AG04450 (cell line): ENCODE data around the gene MSL3B.

Experiments
- CTCF ChIA-PET: fragments of 300-600, 350-600 bp; formaldehyde crosslinking; extraction: SDS; loops from one replicate; lab custom pipeline; 2022; ENCODE audit warnings: antibody characterized with exemption, inconsistent platforms; lab: Charles Lee
- POLR2A ChIA-PET: fragments of 350-600 bp; formaldehyde crosslinking; extraction: SDS; loops from one replicate; lab custom pipeline; 2021; ENCODE audit warnings: antibody characterized with exemption, inconsistent platforms; lab: Yijun Ruan, JAX
- DNase-seq: peaks from one replicate; pipeline ENCODE4 v3.0.0-alpha.2; 2011; ENCODE audit warnings: low read depth, low spot score
- H3K27ac ChIP-seq: one replicate; pipeline ENCODE4 v1.5.1; 2012; ENCODE audit warnings: low read depth, low read length, control low read depth
- H3K27me3 ChIP-seq: one replicate; pipeline ENCODE4 v1.6.0; 2012; ENCODE audit warnings: low read length; ENCODE audit not compliant: control insufficient read depth, insufficient read depth
- H3K4me3 ChIP-seq: 2 replicates; pipeline ENCODE4 v1.5.1; 2011; ENCODE audit warnings: mild to moderate bottlenecking, low read depth, low read length, control low read depth
- H3K9me3 ChIP-seq: 2 replicates; pipeline ENCODE4 v1.5.1; 2012; ENCODE audit warnings: low read length; ENCODE audit not compliant: control insufficient read depth, insufficient read depth
- CTCF ChIP-seq: IDR thresholded peaks from 2 replicates; pipeline ENCODE4 v1.5.1; 2011; ENCODE audit warnings: low read depth, low read length, control low read depth, inconsistent platforms

MSL3B gene

GRCh38 chr2:233821196-233821595 lies 47.0 kb downstream of the MSL3B start:
- H3K4me3 ChIP-seq = no peak overlapping the region
- ChIA-PET POLR2A (no interaction called here), CTCF (no interaction called here)
- DNase-seq = no peak
- peaks cover 9% of the 10 kb centered on the region for H3K27me3 ChIP-seq
- no peaks in the 10 kb centered on the region; the same call in 1 of the 2 replicates for H3K9me3 ChIP-seq
- TF ChIP-seq CTCF = no peak
- no peak overlapping the region for H3K27ac ChIP-seq

- ChIA-PET CTCF (no interaction called here), POLR2A (no interaction called here)
- DNase-seq = no peak
Measured at GRCh38 chr2:233820774-233821105, 47.4 kb downstream of the MSL3B start.

DNA sequence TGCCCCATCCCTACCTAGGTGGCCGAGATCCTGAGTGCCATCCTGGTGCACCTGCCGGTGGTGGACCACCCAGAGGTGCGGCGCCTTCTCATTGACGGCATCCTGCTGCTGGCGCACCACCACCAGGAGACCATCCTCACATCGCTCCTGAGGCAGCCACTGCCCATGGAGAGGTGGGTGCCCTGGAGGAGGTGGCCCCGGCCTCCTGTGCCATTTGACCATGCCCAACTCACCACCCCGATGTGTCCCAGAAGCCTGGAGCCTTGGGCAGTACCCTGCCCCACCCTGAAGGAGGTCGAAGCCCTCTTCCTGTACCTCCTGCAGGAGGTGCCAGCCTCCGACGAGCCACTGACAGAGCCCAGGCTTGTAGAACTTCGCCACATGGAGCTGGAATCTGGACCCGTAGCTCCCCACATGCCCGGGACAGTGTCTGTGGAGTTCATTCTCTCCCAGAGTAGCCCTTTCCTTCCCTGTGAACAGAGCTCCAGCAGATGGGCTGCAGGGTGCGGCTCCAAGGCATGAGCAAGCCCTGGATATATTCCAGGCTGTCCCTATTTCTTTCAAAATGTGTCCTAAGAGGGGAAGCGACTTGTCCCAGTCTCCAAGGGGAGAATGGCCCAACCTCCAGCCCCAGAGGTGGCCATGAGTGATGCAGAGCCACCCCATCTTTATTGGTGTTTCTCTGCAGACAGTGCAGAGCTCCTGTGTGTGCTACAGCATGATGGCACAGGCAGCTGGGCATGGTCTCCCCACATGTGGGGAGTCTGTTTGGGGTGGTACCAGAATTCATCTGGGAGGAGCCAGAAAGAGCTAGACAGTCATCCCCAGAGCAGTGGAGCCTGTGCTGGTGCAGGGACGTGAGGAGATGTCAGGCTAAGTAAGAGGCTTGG lies 48.1 kb downstream of the MSL3B start:
- H3K27ac ChIP-seq = no peak overlapping the region
- DNase-seq = no peak
- CTCF ChIA-PET = no interaction called here
- peaks cover 9% of the 10 kb centered on the region for H3K27me3 ChIP-seq
- H3K9me3 ChIP-seq = no peaks in the 10 kb centered on the region; the same call in 1 of the 2 replicates
- POLR2A ChIA-PET = no interaction called here
- TF ChIP-seq CTCF = no peak
- no peak overlapping the region for H3K4me3 ChIP-seq

More at GRCh38 chr2:233820774-233821105, 47.4 kb downstream of the MSL3B start:
- Histone ChIP-seq H3K4me3 (no peak overlapping the region), H3K27me3 (peaks cover 9% of the 10 kb centered on the region), H3K27ac (no peak overlapping the region), H3K9me3 (no peaks in the 10 kb centered on the region; the same call in 1 of the 2 replicates)
- TF ChIP-seq CTCF = no peak

DNA sequence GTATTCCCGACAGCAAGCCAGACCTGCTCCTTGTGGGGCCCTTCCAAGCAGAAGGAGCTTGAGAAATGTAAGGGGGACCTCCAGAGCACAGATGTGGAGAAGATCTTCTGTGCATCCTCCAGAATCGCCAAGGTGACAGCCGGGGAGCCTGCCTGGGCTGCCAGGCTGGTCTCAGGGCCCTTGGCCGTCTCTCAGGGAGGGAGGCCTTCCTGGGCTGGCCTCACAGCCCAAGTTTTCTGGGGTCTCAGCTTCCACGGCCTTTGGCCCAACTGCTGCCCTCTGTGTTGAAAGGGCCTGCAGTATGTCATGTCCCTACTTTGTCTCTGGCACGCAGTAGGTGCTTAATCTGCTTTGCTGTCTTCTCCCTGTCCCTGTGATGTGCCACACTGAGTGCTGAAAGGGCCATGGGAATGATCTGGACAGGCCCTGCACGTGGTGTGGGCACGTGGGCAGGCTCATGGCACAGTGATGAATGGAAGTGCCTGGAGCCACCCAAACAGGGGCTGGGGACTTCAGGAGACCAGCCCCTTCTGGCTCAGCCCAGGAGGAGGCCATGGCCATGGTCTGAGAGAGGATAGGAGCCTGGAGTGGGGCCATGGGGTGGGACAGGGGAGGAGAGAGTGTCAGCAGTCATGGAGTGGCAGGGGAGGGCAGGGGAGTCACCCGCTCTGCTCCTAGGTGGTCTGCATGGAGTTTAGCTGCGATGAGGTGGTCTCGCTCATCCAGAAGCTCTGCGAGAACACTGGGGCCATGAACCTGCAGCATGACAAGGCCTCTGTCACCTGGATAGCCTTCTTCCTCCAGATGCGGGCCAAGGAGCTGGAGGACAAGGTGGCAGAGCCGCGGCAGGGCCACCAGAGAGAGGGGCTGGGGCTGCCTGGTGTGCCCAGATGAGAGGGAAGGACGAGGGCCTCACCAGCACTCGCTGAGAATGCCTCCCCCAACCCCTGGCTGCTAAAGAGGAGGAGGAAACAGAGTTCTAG lies 49.3 kb downstream of the MSL3B start:
- no peak for DNase-seq
- Histone ChIP-seq H3K27me3 (peaks cover 9% of the 10 kb centered on the region), H3K9me3 (no peaks in the 10 kb centered on the region; the same call in 1 of the 2 replicates), H3K27ac (no peak overlapping the region), H3K4me3 (no peak overlapping the region)
- CTCF ChIA-PET = no interaction called here
- no peak for TF ChIP-seq CTCF
- POLR2A ChIA-PET = no interaction called here
